A673 (cell line): ENCODE results near the gene SPIRE2.

Experiments
- EZH2 ChIP-seq: fragments of 200-600 bp; sonication (generic); IDR thresholded peaks from 2 replicates; pipeline ENCODE4 v1.6.1; 2017; ENCODE audit warnings: borderline replicate concordance, low read depth, mild to moderate bottlenecking, mixed read lengths, antibody characterized with exemption, low read length; ENCODE audit not compliant: poor library complexity, severe bottlenecking
- TF ChIP-seq, protein P1 (sequence below): fragments of 300-800, 200-600 bp; sonication (generic); conservative IDR thresholded peaks from 2 replicates; pipeline ENCODE4 v1.5.1; 2017; ENCODE audit warnings: low read depth, mild to moderate bottlenecking, antibody characterized with exemption, low read length, moderate library complexity, mixed read lengths

DNA sequence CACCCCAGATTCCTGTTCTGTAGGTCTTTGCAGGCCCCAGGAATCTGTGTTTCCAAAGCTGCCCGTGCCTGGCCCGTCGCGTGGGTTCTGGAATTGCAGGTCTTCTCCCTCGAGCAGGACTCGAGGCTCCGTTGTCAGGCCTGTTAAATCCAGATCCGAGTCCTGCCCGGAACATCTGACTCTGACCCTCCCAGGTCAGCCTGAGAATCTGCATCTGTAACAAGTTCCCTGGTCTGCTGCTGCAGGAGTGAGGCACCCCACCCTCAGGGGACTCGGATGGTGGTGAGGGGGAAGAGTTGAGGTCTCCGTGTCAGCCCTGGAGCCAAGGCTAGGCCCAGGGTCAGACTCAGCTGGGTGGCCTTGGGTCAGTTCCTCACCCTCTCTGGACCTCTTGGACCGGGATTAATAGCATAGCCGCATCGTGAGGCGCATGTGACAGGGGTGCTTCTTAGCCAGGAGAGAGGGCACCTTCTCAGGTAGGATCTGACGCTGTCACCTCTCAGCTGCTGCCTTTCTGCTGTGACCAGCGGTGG lies 8.8 kb downstream of the SPIRE2 start:
- TF ChIP-seq, protein P1, sequence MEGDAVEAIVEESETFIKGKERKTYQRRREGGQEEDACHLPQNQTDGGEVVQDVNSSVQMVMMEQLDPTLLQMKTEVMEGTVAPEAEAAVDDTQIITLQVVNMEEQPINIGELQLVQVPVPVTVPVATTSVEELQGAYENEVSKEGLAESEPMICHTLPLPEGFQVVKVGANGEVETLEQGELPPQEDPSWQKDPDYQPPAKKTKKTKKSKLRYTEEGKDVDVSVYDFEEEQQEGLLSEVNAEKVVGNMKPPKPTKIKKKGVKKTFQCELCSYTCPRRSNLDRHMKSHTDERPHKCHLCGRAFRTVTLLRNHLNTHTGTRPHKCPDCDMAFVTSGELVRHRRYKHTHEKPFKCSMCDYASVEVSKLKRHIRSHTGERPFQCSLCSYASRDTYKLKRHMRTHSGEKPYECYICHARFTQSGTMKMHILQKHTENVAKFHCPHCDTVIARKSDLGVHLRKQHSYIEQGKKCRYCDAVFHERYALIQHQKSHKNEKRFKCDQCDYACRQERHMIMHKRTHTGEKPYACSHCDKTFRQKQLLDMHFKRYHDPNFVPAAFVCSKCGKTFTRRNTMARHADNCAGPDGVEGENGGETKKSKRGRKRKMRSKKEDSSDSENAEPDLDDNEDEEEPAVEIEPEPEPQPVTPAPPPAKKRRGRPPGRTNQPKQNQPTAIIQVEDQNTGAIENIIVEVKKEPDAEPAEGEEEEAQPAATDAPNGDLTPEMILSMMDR = no peak
- TF ChIP-seq EZH2 = no peak
